HG02571 (cell line): ENCODE measurements around the gene CPNE7.
"Not testable (repeated sequence)": the region's sequence is repeated elsewhere in the genome, so short reads cannot be mapped to it uniquely, and the experiment has no call there.

Experiments
- ATAC-seq: cut with Tn5 transposase; IDR thresholded peaks from one replicate; pipeline ENCODE4 v1.9.1; 2021; ENCODE audit warnings: mild to moderate bottlenecking, moderate library complexity; ENCODE audit not compliant: unreplicated experiment

Gene CPNE7

DNA sequence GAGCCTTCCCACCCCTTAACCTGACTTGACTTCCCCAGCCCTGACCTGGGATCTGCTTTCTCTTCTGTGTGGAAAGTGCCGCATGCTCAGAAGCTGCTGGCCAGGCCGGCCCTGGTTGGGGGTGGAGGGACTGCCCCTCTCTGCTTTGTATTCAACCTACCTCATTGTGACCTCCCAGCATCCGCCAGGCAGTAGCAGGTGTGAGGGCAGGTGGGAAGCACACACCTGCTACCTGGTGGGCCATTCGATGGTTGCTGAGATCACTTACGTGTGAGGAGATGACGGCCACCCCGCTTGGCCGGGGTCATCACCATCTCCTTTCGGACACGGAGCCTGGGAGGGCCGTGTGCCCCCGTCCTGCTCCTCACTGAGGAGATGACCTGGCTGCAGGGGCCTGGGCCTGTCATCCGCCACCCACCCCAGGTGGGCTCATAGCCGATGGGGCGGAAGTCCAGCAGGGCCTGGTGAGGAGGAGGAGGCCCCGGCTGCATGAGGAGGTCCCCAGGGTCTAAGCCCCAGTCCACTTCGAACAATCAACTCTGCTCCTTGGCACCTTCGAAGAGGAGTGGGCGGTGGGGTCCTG lies 7.1 kb downstream of the CPNE7 start:
- no peak for ATAC-seq

DNA sequence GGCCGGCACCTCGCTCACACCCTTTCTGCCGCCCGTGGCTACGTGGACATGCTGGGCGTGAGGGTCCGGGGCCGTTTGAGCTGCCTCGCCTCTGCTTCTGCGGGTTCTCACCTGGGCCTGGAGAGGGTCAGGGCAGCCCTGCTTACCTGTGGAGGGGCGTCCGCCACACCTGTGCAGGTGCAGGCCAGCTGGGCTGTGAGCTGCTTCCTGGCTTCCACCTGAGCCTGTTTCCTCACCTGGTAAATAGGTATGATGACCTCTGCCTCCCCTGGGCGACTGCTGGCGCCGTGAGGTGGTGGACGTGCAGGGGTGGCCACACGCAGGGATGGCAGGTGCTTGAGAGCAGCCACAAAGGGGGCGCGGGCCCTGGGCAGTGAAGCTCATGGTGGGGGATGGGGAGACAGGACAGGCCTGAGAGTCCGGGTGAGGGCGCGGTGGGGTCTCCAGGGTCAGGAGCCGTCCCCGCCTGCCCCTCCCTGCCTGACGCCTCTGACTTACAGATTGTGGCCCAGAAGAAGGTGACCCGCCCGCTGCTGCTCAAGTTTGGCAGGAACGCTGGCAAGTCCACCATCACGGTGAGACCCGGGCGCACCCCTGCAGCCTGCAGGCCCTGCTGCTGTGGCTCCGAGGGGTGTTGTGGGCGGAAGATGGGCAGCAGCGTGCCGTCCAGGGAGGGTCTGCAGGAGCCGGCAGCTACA lies 7.8 kb downstream of the CPNE7 start:
- no peak for ATAC-seq

DNA sequence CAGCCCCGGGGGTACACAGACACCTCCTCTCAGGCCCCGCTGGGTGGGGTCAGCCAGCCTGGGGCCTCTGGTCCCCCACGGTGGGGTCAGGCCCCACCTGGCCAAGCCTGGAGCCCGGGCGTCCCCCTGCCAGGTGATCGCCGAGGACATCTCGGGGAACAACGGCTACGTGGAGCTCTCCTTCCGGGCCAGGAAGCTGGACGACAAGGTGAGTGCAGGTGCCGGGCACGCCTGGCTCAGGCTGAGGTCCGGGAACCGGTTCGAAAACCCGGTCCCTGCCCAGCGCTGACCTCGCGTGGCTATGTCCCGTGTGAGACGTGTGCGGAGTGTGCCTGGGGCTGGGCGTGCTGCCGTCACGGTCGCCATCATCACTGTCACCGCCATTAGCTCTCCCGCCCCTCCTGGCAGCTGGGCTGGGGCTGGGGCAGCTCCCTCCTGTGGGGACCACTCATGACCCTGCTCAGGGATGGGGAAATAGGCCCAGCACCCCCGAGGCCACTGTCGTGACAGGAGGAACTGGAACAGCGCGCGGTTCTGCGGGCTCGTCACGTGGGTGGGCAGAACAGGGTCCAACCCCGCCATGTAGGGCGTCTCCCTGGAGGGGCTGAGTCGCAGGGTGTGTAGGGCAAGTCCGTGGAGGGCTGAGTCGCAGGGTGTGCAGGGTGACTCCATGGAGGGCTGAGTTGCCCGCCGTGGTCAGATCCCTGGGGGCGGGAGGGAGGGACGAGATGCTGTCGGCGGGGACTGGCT lies 8.5 kb downstream of the CPNE7 start:
- no peak for ATAC-seq

DNA sequence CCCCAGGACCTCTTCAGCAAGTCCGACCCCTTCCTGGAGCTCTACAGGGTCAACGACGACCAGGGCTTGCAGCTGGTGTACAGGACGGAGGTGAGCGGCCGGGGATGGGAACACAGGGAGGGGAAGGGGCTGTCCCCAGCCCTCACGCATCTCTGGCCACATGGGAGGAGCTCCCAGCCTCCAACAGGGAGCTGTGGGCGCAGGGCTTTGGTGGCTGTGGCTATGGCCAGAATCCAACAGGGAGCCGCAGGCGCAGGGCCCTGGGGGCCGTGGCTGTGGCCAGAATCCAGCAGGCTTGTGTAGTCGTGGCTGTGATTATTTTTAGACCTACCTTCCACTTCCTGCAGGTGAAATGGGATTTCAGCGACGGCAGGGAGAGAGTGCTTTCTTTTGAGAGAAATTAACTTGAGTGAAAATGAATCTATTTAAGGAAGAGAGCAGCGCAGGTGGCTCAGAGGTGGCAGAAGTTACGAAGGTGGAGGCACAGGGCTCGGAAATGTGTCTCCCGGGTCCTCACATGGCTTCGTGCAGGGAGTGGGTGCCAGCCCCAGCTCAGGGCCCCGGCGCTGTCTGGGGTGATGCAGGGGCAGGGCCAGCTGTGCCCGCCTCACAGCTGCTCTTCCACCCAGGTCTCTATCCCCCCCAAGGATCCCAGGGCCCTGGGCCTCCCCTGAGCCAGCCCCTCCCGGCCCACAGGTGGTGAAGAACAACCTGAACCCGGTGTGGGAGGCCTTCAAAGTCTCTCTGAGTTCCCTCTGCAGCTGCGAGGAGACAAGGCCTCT lies 9.4 kb downstream of the CPNE7 start:
- ATAC-seq: no peak

DNA sequence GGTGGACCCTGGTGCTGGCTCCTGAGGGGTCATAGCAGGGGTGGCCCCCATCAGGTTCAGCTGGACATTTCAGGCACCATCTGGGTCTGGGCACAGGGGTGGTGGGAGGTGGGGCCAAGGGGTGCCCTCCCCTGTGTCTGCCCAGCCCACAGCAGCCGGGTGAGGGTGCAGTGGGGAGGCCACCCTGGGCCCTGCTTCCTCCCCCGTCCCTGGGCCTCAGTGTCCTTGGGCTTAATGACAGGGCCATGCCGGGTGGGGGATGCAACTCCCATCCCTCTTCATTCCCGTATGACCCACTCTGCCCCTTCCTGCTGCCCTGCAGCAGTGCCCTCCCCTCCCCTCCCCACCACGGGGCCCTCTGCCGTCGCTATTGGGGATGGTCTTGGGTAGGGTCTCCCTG lies 10.7 kb downstream of the CPNE7 start:
- ATAC-seq: no peak

DNA sequence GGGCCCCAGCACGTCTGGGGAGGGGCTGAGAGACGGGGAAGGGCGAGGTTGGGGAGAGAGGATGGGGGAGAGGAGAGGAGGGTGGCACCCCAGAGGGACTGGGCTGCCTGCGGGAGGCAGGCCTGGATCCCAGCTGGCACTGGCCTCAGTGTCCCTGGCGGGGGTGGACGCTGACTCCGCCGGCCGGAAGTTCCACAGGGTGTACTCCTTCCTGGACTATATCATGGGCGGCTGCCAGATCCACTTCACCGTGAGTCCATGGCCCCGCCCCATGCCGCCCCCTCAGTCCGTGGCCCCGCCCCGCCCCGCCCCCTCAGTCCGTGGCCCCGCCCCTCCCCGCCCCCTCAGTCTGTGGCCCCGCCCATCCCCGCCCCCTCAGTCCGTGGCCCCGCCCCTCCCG lies 11.3 kb downstream of the CPNE7 start:
- no peak for ATAC-seq

DNA sequence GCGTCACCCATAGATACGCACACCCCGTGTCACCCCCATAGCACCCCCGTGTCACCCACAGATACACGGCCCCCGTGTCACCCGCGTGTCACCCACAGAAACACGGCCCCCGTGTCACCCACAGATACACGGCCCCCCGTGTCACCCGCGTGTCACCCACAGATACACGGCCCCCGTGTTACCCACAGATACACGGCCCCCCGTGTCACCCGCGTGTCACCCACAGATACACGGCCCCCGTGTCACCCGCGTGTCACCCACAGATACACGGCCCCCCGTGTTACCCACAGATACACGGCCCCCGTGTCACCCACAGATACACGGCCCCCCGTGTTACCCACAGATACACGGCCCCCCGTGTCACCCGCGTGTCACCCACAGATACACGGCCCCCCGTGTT lies 12.1 kb downstream of the CPNE7 start:
- not testable (repeated sequence) for ATAC-seq

DNA sequence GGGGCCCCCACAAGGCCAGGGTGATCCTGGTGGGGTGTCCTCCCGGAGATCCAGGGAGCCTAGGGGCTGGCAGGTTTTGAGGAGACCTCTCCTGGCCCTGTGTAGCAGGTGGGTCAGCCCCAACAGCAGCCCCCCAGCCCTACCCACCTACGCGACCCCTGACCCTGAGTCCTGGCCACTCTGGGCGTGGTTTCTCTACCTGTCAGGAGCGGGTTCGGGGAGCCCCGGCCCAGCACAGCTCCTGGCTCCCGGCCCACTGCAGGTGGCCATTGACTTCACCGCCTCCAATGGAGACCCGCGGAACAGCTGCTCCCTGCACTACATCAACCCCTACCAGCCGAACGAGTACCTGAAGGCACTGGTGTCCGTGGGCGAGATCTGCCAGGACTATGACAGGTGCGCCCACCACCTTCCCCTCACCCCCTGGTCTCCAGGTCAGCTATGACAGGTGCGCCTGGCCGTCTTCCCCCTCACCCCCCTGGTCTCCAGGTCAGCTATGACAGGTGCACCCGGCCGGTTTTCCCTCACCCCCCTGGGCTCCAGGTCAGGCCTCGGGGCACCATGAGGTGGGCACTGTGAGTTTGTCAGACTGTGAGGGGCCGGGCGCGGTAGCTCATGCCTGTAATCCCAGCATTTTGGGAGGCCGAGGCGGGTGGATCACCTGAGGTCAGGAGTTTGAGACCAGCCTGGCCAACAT lies 13.0 kb downstream of the CPNE7 start:
- no peak for ATAC-seq

DNA sequence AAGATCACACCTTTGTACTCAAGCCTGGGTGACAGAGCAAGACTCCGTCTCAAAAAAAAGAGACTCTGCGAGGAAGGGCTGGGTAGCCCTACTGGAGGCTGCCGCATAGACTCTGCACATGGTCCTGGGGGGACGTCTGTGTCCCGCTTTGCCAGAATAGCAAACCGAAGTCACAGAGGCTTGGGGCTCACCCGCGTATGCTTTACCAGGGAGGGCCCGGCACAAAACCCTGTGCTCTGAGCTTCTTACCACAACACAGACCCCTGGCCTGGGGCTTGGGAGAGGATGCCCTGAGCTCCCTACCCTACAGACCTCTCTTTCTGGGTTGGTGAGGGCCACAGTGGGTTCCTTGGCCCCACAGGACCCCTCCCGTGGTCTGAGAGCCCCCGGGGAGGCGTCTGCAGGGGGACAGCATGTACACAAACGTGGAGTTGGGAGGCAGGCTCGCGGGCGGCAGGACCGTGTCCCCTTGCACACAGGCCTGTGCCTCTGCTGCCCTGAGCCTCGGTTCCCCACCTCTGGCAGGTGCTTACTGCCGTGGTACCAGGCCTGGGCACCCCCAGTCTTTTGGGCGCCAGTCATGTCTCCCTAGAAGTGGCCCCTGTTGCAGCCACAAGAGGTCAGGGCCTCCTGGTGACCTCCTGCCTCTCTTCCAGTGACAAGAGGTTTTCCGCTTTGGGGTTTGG lies 13.8 kb downstream of the CPNE7 start:
- ATAC-seq: no peak

DNA sequence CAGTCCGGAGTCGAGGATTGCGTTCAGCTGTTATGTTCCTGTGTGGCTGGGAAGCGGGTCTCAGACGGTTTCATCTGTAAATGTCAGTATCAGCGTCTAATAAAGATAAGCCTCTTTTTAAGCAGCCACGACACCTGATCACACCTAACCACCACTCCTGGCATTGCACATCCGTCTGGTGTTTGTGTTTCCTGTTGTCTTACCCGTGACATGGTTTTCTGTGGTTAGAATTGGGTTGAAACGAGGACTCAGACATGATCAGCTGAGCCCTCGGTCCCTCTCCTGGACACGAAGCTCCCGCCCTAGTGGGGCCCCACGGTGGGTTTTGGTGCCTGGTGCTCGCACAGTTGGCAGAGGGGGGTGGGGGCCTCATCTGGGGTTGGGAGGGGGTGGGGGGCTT lies 18.3 kb downstream of the CPNE7 start:
- ATAC-seq: no peak

DNA sequence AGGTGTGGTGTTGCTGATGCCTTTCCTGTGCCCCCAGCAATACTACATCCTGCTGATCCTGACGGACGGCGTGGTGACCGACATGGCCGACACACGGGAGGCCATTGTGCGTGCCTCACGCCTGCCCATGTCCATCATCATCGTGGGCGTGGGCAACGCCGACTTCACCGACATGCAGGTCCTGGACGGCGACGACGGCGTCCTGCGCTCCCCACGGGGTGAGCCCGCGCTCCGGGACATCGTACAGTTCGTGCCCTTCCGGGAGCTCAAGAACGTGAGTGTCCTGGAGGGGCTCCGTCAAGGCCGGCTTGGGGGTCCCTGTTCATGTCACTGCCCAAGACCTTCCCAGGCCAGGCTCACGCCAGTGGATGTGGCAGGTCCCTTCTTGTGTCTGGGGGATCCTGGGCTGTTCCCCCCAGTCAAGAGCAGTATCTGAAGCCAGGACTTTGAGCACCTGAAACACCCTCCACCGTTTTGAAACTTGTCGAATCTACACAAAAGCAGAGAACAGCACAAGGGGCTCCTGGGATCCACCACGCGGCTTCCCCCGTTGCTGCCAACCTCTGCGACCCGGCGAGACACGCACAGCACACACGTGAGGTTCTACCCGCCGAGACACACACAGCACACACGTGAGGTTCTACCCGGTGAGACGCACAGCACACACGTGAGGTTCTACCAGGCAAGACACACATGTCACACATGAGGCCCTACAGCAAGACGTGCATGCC lies 19.9 kb downstream of the CPNE7 start:
- no peak for ATAC-seq

DNA sequence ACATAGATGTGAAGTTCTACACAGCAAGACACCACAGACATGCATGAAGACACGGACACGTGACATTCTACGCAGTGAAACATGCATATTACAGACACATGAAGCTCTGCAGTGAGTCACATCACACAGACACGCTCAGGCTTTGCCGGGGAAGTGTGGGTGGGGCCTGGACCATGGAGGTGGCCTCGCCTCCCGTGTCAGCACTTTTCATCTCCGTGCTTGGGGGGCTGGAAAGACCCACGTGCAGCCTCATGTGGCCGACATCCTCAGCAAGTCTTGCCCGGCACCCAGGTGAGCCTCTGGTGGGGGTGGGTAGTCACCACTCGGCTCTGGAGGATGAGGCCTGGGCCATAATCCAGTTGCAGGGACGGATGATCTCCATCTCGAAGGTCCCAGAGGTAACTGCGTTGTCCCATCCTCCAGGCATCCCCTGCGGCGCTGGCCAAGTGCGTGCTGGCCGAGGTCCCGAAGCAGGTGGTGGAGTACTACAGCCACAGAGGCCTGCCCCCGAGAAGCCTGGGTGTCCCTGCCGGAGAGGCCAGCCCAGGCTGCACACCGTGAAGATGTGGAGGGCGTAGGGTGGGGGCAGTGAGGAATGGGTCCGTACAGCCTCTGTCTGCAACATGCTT lies 20.6 kb downstream of the CPNE7 start:
- ATAC-seq: no peak

DNA sequence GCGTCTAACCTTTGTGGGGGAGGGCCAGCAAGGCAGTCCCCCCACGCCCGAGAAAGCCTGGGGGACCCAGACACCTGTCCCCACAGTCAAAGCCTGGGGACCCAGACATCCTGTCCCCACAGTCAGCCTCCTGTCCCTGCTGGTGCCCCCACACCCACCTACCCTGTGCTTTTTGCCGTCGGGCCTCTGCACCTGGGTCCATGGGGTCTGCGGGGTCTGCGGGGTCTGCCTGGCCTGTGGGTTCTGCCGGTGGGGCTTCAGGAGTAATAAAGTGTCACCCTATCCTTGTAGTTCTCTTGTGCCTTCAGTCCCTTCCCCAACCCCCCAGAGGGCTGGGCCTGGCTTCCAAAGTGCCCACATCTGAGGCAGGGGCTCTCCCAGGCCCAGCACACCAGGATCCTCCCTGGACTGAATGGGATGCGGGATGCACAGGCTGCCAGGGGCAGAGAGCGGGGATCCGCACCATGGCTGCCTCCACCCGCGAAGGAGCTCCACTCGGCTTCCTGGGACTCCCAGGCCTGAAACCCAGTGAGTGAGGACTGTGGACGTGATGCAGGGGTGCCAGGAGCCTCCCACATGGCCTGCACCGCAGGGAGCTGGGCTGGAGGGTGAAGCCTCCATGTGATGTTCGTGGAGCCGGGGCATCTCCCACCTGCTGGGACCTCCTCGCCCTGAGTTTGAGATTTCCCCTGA lies 21.5 kb downstream of the CPNE7 start:
- no peak for ATAC-seq

DNA sequence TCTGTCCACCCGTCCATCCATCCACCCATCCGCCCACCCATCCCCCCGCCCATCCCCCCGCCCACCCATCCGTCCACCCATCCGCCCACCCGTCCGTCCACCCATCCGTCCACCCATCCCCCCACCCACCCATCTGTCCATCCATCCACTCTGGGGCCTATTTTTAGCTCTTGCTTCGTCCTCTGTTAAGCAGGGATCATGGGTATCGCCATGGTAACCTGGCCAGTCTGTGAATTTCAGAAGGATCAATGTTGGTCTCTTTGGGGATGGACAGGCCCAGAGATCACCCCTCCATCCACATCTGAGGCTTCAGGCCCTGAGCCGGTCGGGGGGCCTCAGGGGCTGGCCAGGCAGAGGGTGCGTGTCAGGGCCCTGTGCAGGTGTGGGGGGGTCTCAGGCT lies 22.6 kb downstream of the CPNE7 start:
- no peak for ATAC-seq

DNA sequence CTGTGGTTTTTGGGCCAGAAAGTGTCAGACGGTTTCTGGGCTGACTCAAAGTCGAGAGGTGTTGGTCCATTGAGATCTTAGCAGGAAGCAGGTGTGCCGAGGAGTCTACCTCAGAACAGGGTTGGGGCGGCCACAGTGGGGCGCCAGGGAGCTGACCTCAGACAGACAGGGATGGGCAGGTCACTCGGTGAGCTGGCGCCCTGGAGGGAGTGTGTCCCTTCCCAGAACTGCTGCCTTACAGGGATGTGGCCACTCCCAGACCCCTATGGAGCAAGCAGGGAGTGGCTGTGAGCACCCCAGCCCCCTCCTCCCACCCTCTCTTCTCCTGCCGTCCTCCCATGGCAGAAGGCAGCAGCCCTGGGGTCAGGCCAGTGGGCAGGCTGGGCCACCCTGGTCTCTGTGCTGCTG lies 23.9 kb downstream of the CPNE7 start:
- ATAC-seq: no peak

DNA sequence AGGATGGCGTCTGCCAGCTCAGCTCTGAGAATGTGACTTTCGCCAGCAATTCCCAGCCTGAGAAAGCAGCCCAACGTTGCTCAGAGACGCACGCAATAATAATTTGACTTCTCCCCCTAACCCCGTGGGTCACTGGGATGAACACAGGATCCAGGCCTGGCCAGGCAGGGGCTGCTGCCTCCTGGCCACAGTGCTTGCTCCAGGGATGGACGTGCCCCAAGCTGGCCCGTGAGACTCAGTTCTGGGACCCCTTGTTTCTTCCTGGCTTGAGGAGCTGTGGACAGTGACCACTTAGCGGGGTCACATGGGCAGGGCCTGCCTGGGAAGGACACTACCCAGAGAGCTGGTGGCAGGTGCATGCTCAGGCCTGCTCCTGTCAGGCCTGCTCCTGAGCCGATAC lies 24.3 kb downstream of the CPNE7 start:
- no peak for ATAC-seq

DNA sequence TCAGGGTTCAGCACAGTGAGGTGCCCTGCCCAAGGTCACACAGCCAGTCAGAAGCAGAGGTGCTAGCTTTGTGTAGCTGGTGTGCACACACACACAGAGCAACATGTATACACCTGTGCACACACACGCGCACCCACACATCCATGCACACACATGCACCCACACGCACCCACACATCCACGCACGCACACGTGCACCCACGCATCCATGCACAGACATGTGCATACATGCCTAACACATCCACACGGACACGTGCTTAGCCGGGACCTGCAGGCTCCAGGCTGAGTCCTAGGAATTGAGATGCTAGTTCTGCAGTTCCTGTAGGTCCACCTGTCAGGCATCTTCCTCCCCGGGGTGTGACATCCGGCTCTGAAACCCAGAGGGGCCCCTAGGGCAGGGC lies 24.9 kb downstream of the CPNE7 start:
- no peak for ATAC-seq

DNA sequence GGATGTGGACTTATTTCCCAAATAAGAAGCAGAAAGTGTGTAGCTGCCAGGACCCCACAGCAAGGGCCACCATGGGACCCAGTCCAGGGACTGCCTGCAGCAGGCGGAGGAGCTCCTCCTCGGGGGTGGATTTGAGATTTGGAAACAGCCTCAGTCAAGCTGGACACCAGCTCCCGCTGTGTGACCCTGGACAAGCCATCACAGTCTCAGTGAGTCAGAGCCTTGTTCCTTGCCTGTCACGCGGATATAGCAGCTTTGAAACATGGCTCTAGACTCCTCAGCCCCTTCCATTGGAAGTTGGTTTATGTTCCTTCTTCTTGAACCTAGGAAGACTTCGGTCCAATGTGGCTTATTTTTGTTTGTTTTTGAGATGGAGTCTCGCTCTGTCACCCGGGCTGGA lies 25.4 kb downstream of the CPNE7 start:
- ATAC-seq: no peak

DNA sequence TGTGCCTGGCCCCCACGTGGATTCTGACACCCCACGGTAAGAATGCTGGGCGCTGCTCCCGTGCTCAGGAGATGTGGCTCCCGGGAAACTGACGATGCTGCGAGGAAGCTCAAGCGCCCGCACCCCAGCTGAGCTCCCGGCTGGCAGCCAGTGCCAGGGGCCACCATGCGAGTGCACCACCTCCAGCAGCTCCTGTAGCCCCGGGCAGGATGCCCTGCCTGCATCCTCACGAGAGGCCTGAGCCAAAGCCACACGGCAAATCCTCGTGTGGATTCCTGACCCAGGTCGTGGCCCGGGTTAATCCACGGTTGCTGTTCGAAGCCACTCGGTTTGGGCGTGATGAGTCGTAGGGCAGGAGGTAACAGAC lies 26.3 kb downstream of the CPNE7 start:
- ATAC-seq: no peak
